ENCODE measurements around the gene ITGB2.

Gene ITGB2

GRCh38 chr21:44842721-44843445, 77.8 kb downstream of the ITGB2 start:
- H3K27me3 Mint-ChIP-seq (ENCODE audit: low read depth) = peaks cover 4% of the 10 kb centered on the region
- H3K4me3 Mint-ChIP-seq = no peak overlapping the region
- no peak overlapping the region for H3K27ac Mint-ChIP-seq
- H3K9me3 Mint-ChIP-seq = no peaks in the 10 kb centered on the region
- no peaks in the 10 kb centered on the region for H3K36me3 Mint-ChIP-seq (ENCODE audit: low read depth)
- no peak for DNase-seq (ENCODE audit: low spot score)
- peaks cover 7% of the 10 kb centered on the region for H3K4me1 Mint-ChIP-seq (ENCODE audit: low read depth)

GRCh38 chr21:44842087-44842486, 78.6 kb downstream of the ITGB2 start:
- H3K4me1 Mint-ChIP-seq (ENCODE audit: low read depth) = peaks cover 7% of the 10 kb centered on the region
- H3K9me3 Mint-ChIP-seq = no peaks in the 10 kb centered on the region
- no peak overlapping the region for H3K27ac Mint-ChIP-seq
- DNase-seq (ENCODE audit: low spot score) = no peak
- no peaks in the 10 kb centered on the region for H3K36me3 Mint-ChIP-seq (ENCODE audit: low read depth)
- H3K4me3 Mint-ChIP-seq = no peak overlapping the region
- H3K27me3 Mint-ChIP-seq (ENCODE audit: low read depth) = peaks cover 4% of the 10 kb centered on the region

DNA sequence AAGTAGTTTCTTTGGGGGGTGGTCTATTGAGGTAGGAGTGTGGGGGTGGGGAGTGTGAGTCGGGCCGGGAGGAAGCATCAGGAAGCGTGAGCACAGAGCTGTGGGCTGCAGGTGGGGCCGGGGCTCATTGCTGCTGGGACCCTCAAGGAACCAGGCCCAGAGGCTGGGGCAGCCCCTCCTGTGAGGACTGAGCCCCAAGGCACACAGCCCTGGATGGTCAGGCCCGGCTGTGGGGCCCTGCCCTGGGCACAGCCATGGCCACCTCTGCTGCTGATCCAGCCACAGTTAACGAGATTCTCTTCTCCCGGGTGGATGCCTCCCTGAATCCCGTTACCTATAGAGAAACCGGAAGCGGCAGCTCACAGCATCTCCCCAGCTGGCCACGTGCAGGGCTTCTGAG, 79.9 kb downstream of the ITGB2 start:
- Mint-ChIP-seq H3K4me1 (ENCODE audit: low read depth) (no peaks in the 10 kb centered on the region), H3K27ac (no peak overlapping the region), H3K4me3 (no peak overlapping the region), H3K9me3 (no peaks in the 10 kb centered on the region), H3K27me3 (ENCODE audit: low read depth) (peaks cover 4% of the 10 kb centered on the region), H3K36me3 (ENCODE audit: low read depth) (no peaks in the 10 kb centered on the region)
- no peak for DNase-seq (ENCODE audit: low spot score)

DNA sequence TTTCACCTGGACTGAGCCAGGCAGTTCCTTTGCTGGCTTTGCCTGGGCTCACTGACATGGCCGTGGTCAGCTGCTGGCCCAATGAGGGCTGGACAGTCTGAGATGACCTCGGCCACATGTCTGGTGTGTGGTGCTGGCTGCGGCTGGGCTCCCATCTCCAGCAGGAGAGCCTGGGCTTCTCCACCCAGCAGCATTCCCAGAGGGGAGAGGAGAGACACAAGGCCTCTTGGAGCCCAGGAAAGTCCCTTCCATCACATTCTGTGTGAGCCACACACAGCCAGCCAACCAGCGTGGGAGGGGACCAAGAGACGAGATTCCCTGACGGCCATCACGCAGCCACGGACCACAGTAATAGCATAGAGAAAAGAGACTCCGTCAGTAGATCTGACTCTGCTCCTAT, 81.7 kb downstream of the ITGB2 start:
- H3K4me1 Mint-ChIP-seq (ENCODE audit: low read depth) = no peaks in the 10 kb centered on the region
- DNase-seq (ENCODE audit: low spot score) = no peak
- no peaks in the 10 kb centered on the region for H3K36me3 Mint-ChIP-seq (ENCODE audit: low read depth)
- no peak overlapping the region for H3K4me3 Mint-ChIP-seq
- H3K27ac Mint-ChIP-seq = no peak overlapping the region
- H3K9me3 Mint-ChIP-seq = no peaks in the 10 kb centered on the region
- H3K27me3 Mint-ChIP-seq (ENCODE audit: low read depth) = peaks cover 2% of the 10 kb centered on the region

DNA sequence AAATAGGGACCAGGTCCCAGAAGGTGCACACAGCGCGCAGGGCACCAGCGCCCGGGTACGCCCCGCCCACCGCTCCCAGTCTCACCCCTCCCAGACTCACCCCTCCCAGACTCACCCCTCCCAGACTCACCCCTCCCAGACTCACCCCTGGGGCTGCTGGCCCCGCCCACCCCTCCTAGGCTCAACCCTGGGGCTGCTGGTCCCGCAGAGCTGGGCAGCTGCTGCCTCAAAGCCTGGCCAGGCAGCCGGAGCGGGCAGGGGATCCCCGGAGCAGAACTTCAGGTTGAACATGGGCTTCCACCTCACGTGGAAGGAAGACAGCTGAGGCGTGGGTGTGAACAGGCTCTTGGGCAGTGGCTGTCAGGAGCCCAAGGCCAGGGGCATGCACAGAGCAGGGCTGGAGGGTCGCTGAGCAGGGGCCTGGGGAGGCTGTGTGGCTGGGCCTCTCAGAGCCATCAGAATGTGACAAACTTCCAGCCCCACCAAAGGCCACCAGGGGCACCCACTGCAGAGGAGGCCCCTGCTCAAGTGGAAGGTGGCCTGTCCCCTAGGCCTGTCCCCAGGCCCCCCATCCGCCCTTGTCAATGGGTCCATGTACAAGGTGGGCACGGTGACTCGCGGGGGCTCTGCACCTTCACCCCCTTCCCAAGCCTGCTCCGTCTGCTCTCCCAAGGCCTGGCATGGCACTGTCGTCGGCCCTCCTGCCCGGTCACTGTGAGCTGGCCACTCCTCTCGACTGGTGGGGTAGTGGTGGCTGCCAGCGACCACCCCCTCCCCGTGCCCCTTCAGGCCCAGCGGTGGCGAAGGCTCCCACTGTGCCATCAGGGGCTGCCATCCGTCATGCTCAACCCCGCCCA, 82.4 kb downstream of the ITGB2 start:
- Mint-ChIP-seq H3K27me3 (ENCODE audit: low read depth) (peaks cover 2% of the 10 kb centered on the region), H3K27ac (no peak overlapping the region), H3K9me3 (no peaks in the 10 kb centered on the region), H3K36me3 (ENCODE audit: low read depth) (no peaks in the 10 kb centered on the region), H3K4me1 (ENCODE audit: low read depth) (no peaks in the 10 kb centered on the region), H3K4me3 (no peak overlapping the region)
- DNase-seq (ENCODE audit: low spot score) = no peak

- H3K4me3 Mint-ChIP-seq = no peak overlapping the region
- no peak overlapping the region for H3K27ac Mint-ChIP-seq
- H3K27me3 Mint-ChIP-seq (ENCODE audit: low read depth) = peaks cover under 1% of the 10 kb centered on the region
- no peak for DNase-seq (ENCODE audit: low spot score)
- no peaks in the 10 kb centered on the region for H3K4me1 Mint-ChIP-seq (ENCODE audit: low read depth)
- no peaks in the 10 kb centered on the region for H3K36me3 Mint-ChIP-seq (ENCODE audit: low read depth)
- H3K9me3 Mint-ChIP-seq = no peaks in the 10 kb centered on the region
Measured at GRCh38 chr21:44837537-44837936, 83.2 kb downstream of the ITGB2 start.

DNA sequence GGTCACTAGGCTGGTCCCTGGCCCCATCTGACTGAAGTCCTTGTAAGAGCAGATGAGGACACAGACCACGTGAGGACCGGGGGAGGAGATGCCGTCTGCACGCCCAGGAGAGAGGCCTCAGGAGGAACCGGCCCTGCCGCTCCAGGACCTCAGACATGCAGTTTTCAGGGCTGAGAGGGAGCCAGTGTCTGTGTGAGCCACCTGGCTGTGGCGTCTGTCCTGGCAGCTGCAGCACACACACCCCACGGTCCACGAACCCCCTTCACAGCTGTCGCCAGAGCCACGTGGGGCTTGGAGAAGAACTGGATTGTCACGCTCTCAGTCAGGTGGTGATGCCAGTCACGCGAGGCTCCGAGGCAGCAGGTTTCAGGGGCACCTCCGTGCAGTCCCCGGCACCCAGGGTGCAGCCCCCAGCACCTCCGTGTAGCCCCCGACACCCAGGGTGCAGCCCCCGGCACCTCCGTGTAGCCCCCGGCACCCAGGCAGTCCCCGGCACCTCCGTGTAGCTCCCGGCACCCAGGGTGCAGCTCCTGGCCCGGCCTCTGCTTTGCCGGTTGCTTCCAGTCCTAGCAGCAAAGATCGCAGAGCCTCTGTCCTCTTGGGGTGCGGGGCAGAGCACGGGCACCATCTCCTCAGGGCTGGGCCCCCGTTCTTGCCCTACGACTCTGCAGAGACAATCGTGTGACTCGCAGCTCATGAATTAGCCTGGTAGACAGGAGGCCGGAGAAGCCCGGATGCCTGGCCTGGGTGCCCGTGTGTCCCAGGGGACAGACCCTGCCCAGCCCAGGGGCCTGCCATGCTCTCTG, 83.8 kb downstream of the ITGB2 start:
- Mint-ChIP-seq H3K9me3 (no peaks in the 10 kb centered on the region), H3K27me3 (ENCODE audit: low read depth) (no peaks in the 10 kb centered on the region), H3K4me3 (no peak overlapping the region), H3K4me1 (ENCODE audit: low read depth) (no peaks in the 10 kb centered on the region), H3K36me3 (ENCODE audit: low read depth) (no peaks in the 10 kb centered on the region), H3K27ac (no peak overlapping the region)
- no peak for DNase-seq (ENCODE audit: low spot score)

GRCh38 chr21:44836349-44836665, 84.4 kb downstream of the ITGB2 start:
- no peak for DNase-seq (ENCODE audit: low spot score)
- no peak overlapping the region for H3K4me3 Mint-ChIP-seq
- no peaks in the 10 kb centered on the region for H3K36me3 Mint-ChIP-seq (ENCODE audit: low read depth)
- no peak overlapping the region for H3K27ac Mint-ChIP-seq
- no peaks in the 10 kb centered on the region for H3K27me3 Mint-ChIP-seq (ENCODE audit: low read depth)
- H3K9me3 Mint-ChIP-seq = no peaks in the 10 kb centered on the region
- peaks cover 2% of the 10 kb centered on the region for H3K4me1 Mint-ChIP-seq (ENCODE audit: low read depth)
